Epithelial cell of proximal tubule (primary cell): Measurements from ENCODE around the gene SMARCD2. TPM values are rescaled to one million over a fixed set of nuclear protein-coding genes. Genes with fewer than 3 reads are reported as not detected.
A peak's percentile ranks its signal among the peaks of the same experiment; 100 is the strongest.

Experiments
- DNase-seq: peaks from one replicate; pipeline ENCODE4 v3.0.0-alpha.2; 2011; ENCODE audit warnings: low read depth
- H3K4me3 ChIP-seq: 2 replicates; pipeline ENCODE4 v1.5.1; 2011; ENCODE audit warnings: low read depth, mild to moderate bottlenecking, low read length
- CTCF ChIP-seq: conservative IDR thresholded peaks from 2 replicates; pipeline ENCODE4 v1.5.1; 2012; ENCODE audit warnings: low read depth, mild to moderate bottlenecking, low read length
- total RNA-seq: library from RNA; depleted of rRNA; stranded (reverse); fragments of >200 nt; gene quantifications from 2 replicates; pipeline ENCODE4 v1.2.3, GENCODE V29; 2015

SMARCD2 gene
- total RNA-seq, 1 donor from 2014 or later, result 135 TPM

GRCh38 chr17:63835167-63835720 lies 7.2 kb downstream of the SMARCD2 start:
- no peak for TF ChIP-seq CTCF
- no peak overlapping the region for H3K4me3 ChIP-seq
- DNase-seq, result no peak

- TF ChIP-seq CTCF, result peak; percentile 70
- DNase-seq, result no peak
- H3K4me3 ChIP-seq, result no peak overlapping the region
Observed at GRCh38 chr17:63834431-63835166, 7.9 kb downstream of the SMARCD2 start.

DNA sequence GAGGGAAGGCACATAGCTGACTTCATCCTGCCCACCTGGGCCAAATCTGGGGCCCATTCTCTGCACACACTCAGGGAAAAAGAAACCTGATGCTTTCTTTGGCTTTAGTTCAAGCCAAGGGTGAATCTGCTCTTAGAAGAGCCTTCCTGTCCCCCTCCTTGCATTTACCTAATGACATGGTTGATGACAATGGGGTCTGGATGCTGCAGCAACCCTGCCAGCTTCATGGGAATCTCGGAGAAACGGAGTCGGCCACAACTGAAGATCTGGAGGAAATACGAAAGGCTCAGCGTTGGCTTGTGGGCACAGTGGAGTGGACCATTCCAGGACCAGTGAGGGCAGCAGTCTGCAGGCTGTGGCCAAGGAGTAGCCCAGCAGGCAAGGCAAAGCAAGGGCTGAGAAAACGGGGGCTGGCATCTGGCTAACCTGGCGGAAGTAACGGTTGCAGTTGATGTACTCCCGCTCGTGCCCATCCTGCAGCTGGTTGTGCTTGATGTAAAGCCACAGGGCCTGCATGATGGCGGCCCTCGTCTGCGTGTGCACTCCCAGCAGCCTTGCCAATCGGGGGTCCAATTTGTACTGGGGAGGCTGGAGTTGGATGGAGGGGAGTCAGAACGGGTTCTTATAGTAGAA lies 8.6 kb downstream of the SMARCD2 start:
- no peak for TF ChIP-seq CTCF
- no peak overlapping the region for H3K4me3 ChIP-seq
- DNase-seq, result no peak

- DNase-seq, result no peak
- TF ChIP-seq CTCF, result no peak
- no peak overlapping the region for H3K4me3 ChIP-seq
Observed at GRCh38 chr17:63833026-63833740, 9.3 kb downstream of the SMARCD2 start.

GRCh38 chr17:63832455-63832854 lies 10.0 kb downstream of the SMARCD2 start:
- TF ChIP-seq CTCF, result no peak
- no peak overlapping the region for H3K4me3 ChIP-seq
- no peak for DNase-seq

DNA sequence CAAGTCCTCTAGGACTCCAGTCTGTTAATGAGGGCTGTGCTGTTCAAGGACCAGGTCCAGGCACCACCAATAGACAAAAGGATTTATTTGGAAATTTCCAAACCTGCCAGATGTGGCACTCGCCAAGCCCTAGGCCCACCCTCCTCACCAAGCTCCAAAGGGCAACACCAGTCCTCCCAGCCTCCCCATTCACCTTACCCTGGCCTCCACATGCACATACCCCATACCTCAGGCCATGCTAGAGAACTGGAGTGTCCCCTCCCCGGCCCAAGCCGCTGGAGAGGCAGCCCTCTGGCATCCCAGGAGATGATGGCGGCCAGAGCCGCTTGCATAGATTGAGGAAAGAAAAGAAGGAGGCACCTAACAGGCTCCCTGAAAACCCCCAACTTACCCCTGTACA lies 10.5 kb downstream of the SMARCD2 start:
- no peak for DNase-seq
- no peak for TF ChIP-seq CTCF

More for the DNA sequence above, 10.5 kb downstream of the SMARCD2 start:
- no peak overlapping the region for H3K4me3 ChIP-seq
